GM12864 (cell line): ENCODE data around the gene NPR1.

Experiments used
- DNase-seq: peaks from one replicate; pipeline ENCODE4 v3.0.0-alpha.2; 2011; ENCODE audit warnings: low read depth
- H3K4me3 ChIP-seq: 2 replicates; pipeline ENCODE4 v1.5.1; 2011; ENCODE audit warnings: mild to moderate bottlenecking, low read depth, low read length, control low read depth
- TF ChIP-seq, protein P1 (sequence below): IDR thresholded peaks from 2 replicates; pipeline ENCODE4 v1.5.1; 2011; ENCODE audit warnings: low read depth, mild to moderate bottlenecking, moderate library complexity, low read length, control low read depth, inconsistent platforms; ENCODE audit errors: missing control alignments

NPR1 gene

GRCh38 chr1:153680120-153680403, 1.6 kb downstream of the NPR1 start:
- no peak for DNase-seq
- no peak overlapping the region for H3K4me3 ChIP-seq
- TF ChIP-seq, protein P1, sequence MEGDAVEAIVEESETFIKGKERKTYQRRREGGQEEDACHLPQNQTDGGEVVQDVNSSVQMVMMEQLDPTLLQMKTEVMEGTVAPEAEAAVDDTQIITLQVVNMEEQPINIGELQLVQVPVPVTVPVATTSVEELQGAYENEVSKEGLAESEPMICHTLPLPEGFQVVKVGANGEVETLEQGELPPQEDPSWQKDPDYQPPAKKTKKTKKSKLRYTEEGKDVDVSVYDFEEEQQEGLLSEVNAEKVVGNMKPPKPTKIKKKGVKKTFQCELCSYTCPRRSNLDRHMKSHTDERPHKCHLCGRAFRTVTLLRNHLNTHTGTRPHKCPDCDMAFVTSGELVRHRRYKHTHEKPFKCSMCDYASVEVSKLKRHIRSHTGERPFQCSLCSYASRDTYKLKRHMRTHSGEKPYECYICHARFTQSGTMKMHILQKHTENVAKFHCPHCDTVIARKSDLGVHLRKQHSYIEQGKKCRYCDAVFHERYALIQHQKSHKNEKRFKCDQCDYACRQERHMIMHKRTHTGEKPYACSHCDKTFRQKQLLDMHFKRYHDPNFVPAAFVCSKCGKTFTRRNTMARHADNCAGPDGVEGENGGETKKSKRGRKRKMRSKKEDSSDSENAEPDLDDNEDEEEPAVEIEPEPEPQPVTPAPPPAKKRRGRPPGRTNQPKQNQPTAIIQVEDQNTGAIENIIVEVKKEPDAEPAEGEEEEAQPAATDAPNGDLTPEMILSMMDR: no peak

DNA sequence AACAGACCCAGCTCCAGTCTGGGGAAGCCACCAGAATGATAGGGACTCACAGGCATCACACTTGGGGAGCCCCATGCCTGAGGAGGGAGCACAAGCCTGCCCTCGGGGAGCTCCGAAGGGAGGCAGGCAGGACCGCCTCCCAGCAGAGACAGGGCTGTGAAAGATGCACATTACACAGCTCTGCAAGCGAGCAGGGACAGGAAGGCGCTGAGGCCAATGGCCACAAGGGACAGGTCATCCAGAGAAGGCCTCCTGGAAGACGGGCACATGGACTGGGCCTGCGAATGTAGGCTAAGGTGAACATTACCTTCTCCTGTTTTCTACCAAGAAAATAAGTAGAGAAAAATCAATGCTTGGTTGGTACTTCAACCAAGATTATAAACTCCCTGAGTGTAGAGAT, 4.2 kb downstream of the NPR1 start:
- no peak overlapping the region for H3K4me3 ChIP-seq
- TF ChIP-seq, protein P1: no peak
- DNase-seq: no peak

GRCh38 chr1:153683854-153684253, 5.4 kb downstream of the NPR1 start:
- TF ChIP-seq, protein P1: no peak
- DNase-seq: no peak

DNA sequence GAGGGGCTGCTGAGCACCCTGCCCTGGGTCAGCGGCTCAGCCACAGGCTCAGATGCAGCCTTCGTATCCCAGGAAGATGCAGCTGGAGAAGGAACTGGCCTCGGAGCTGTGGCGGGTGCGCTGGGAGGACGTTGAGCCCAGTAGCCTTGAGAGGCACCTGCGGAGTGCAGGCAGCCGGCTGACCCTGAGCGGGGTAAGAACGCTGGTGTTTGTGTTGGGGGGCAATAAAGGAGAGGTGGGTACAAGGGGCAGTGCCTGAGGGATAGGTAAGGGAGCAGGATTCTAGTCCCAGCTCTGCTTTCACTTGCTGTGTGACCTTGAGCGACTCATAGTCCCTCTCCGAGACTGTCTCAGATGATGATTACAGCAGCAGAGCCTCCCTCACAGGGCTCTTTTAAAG, 6.4 kb downstream of the NPR1 start:
- no peak overlapping the region for H3K4me3 ChIP-seq
- no peak for DNase-seq
- TF ChIP-seq, protein P1: no peak

More at GRCh38 chr1:153683854-153684253, 5.4 kb downstream of the NPR1 start:
- H3K4me3 ChIP-seq: no peak overlapping the region

GRCh38 chr1:153685544-153686340, 7.3 kb downstream of the NPR1 start:
- no peak overlapping the region for H3K4me3 ChIP-seq
- no peak for DNase-seq
- TF ChIP-seq, protein P1: no peak

DNA sequence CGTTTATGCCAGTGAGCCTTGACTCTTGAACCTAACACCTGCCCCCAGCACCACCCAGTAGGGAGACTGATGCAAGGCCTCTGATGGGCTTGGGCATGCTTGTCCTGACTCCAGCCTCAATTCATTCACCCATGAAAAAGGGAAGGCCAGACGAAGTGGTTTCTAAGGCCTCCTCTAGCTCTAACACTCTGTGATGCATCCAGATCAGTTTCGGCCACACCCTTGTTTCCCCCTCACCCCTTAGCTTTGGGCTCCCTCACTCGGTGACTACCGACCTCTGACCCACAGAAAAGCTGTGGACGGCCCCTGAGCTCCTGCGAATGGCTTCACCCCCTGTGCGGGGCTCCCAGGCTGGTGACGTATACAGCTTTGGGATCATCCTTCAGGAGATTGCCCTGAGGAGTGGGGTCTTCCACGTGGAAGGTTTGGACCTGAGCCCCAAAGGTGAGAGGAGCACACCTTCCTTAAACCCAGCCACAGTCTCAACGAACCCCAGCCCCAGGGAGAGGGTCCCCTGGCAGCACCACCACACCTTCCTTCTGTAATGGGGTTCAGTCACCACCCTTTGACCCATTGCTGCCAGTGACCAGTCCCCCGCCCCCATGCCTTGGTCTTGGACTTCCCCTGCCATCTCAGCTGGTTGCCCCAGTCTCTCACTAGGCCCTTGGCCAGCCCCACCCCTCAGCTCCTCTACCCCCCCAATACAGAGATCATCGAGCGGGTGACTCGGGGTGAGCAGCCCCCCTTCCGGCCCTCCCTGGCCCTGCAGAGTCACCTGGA, 9.0 kb downstream of the NPR1 start:
- no peak for DNase-seq
- H3K4me3 ChIP-seq: no peak overlapping the region
- TF ChIP-seq, protein P1: no peak
